Coronary artery (tissue), 2 donors: ENCODE measurements around the gene KIAA1755.

Source experiments
- DNase-seq: peaks from one replicate; pipeline ENCODE4 v3.0.0-alpha.2; 2017; ENCODE audit warnings: low spot score
- H3K27ac ChIP-seq, 2 donors: fragments of 200-600 bp; sonication (generic); one replicate each; pipeline ENCODE4 v1.5.1; 2016 to 2019
- H3K4me3 ChIP-seq: fragments of 200-600 bp; sonication (generic); 2 replicates; pipeline ENCODE4 v1.5.1; 2016; ENCODE audit warnings: mild to moderate bottlenecking, moderate library complexity
- TF ChIP-seq, protein P1 (sequence below): fragments of 200-600 bp; sonication (generic); IDR thresholded peaks from one replicate; pipeline ENCODE4 v1.5.1; 2019; ENCODE audit warnings: antibody characterized with exemption

The KIAA1755 gene

DNA sequence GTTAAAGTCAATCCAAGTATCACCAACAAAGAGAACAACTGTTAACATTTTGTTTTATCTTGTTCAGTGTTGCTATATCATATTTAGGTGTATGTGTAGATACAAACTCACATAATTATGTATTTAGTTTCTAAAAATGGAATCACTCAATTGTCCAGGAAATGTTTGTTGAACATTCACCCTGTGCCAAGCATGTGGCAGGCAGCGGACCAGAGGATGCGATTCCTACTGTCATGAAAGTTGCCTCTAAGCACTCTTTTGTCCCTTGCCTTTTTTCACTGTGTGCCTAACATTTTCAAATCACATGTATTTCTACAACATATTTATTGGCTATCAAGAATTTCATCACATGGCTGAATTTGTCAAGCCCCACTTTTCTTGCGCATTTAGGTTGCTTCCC lies 78.6 kb downstream of the KIAA1755 start:
- TF ChIP-seq, protein P1, sequence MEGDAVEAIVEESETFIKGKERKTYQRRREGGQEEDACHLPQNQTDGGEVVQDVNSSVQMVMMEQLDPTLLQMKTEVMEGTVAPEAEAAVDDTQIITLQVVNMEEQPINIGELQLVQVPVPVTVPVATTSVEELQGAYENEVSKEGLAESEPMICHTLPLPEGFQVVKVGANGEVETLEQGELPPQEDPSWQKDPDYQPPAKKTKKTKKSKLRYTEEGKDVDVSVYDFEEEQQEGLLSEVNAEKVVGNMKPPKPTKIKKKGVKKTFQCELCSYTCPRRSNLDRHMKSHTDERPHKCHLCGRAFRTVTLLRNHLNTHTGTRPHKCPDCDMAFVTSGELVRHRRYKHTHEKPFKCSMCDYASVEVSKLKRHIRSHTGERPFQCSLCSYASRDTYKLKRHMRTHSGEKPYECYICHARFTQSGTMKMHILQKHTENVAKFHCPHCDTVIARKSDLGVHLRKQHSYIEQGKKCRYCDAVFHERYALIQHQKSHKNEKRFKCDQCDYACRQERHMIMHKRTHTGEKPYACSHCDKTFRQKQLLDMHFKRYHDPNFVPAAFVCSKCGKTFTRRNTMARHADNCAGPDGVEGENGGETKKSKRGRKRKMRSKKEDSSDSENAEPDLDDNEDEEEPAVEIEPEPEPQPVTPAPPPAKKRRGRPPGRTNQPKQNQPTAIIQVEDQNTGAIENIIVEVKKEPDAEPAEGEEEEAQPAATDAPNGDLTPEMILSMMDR, result no peak
- DNase-seq, result peak; percentile 5
- H3K4me3 ChIP-seq, result no peak overlapping the region
- H3K27ac ChIP-seq, result no peak overlapping the region

DNA sequence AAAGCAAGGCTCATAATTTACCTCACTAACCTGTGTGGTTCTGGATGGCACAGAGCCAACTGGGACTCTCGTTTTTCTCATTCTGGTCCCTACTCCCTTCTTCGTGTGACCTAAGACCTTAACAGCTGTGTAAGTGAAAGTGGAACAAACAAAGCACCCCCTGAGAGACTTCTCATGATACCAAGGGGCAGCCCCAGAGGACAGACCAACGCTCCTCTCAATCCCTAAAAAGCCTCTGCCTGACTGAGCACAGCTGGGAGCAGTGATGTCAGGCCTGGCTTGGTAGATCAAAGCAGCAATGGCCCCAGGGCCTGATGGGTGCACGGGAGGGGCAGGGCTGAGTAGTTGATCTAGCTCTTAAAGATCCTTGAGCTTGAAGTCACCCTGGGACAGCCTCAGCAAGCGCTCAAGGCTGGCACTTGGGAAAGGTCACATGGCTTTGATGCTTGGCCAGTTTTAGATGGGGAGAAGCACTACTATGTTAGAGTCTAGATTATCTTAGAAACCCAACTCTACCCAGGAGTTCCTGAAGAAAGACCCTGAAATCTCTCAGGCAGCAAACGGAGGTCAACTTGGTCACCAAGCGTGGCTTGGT lies 79.2 kb downstream of the KIAA1755 start:
- DNase-seq, result peak; percentile 65
- Histone ChIP-seq H3K4me3 (no peak overlapping the region), H3K27ac (no peak overlapping the region)
- TF ChIP-seq, protein P1, result no peak

DNA sequence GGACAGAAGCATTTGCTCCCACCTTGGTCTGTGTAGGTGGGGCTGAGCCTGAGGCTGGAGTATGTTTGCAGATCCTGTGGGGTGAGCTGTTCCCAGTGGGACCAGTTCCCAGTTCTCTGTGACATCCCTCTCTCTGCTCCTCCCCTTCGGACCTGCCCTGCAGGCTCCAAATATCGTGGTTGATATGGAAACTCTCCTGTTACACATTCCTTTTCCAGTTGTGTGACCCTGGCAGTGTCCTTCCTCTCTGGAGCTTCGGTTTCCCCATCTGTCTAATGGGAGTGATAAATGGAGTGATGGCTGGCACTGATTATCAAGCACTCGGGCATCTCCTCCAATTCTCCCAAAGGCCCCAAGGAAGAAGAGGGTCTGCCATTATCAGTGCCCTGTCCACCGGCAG lies 79.8 kb downstream of the KIAA1755 start:
- DNase-seq, result no peak
- Histone ChIP-seq H3K4me3 (no peak overlapping the region), H3K27ac (no peak overlapping the region)
- TF ChIP-seq, protein P1, result no peak

DNA sequence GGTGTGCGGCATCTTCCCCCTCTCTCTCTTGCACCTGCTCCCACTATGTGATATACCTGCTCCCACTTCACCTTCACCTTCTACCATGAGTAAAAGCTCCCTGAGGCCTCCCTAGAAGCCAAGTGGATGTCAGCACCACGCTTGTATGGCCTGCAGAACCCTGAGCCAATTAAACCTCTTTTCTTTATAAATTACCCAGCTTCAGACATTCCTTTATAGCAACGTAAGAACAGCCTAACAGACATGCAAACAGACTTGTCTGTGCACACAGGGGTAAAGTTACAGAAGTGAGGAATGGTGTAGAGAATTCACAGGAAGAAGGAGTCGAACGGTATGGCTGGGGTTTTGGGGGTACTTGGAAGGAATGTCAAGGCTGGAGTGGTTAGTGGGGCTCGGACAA lies 80.7 kb downstream of the KIAA1755 start:
- no peak for DNase-seq
- TF ChIP-seq, protein P1, result no peak

DNA sequence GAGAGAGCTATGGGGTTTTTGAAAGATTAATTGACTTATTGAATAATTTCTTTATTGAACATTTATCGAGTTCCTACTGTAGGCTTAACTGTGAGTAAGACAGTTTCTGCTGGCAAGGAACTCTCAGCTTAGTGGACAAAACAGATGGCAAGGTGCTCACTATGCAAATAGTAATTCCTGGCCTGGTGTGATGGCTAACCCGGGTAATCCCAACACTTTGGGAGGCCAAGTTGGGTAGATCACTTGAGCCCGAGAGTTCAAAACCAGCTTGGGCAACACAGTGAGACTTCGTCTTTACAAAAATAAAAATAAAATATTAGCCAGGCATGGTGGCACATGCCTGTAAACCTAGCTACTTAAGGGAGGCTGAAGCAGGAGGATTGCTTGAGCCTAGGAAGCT lies 82.0 kb downstream of the KIAA1755 start:
- TF ChIP-seq, protein P1, result no peak
- no peak for DNase-seq

More for the DNA sequence above, 80.7 kb downstream of the KIAA1755 start:
- no peak overlapping the region for H3K27ac ChIP-seq
- no peak overlapping the region for H3K4me3 ChIP-seq

DNA sequence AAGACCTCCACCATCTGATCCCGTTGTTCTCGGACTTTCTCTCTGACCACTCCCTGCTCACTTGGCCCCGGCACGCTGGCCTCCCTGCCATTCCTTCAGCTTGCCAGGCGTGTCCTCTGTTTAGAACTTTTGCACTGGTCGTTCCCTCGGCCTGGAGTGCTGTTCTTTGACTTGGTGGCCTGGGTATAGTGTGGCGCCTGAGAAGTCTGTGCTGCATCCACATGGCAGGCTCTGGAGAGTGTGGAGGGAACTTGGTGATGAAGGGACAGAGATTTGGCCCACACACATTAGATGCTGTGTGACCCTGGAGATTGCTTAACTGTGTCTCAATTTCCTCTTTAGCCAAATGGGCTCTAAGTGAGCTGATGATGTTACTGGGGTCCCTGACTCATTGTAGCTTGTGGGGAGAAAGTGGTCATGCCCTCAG lies 82.5 kb downstream of the KIAA1755 start:
- TF ChIP-seq, protein P1, result no peak
- no peak for DNase-seq
- Histone ChIP-seq H3K4me3 (no peak overlapping the region), H3K27ac (no peak overlapping the region)

More for the DNA sequence above, 82.0 kb downstream of the KIAA1755 start:
- no peak overlapping the region for H3K27ac ChIP-seq
- no peak overlapping the region for H3K4me3 ChIP-seq

DNA sequence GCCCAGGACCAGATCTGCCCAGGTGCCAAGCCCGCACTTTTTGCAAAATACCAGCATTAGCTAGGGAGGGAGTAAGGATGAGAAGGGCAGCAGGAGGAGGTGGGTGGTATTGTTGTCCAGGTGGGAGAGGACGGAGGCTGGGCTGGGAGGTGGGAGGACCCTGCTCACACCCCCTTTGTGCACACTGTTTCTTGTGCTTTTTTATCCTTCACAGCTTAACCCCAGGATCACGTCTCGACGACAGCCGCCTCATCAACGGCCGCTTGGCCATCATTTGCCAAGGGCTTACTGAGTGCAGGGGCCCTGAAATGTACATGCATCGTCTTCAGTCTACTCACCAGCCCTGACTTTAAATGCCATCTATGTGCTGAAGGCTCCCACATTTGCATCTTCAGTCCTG lies 83.3 kb downstream of the KIAA1755 start:
- Histone ChIP-seq H3K4me3 (no peak overlapping the region), H3K27ac (no peak overlapping the region)
- no peak for DNase-seq
- TF ChIP-seq, protein P1, result no peak
